Bone marrow (tissue), 2 donors: ENCODE measurements around the gene PRRT3.
"Not testable (repeated sequence)": the region's sequence is repeated elsewhere in the genome, so short reads cannot be mapped to it uniquely, and the experiment has no call there.

ENCODE experiments used
- DNase-seq, 2 donors: peaks; one replicate each; lab custom pipeline; 2025; lab: John Stamatoyannopoulos, UW

Gene PRRT3

DNA sequence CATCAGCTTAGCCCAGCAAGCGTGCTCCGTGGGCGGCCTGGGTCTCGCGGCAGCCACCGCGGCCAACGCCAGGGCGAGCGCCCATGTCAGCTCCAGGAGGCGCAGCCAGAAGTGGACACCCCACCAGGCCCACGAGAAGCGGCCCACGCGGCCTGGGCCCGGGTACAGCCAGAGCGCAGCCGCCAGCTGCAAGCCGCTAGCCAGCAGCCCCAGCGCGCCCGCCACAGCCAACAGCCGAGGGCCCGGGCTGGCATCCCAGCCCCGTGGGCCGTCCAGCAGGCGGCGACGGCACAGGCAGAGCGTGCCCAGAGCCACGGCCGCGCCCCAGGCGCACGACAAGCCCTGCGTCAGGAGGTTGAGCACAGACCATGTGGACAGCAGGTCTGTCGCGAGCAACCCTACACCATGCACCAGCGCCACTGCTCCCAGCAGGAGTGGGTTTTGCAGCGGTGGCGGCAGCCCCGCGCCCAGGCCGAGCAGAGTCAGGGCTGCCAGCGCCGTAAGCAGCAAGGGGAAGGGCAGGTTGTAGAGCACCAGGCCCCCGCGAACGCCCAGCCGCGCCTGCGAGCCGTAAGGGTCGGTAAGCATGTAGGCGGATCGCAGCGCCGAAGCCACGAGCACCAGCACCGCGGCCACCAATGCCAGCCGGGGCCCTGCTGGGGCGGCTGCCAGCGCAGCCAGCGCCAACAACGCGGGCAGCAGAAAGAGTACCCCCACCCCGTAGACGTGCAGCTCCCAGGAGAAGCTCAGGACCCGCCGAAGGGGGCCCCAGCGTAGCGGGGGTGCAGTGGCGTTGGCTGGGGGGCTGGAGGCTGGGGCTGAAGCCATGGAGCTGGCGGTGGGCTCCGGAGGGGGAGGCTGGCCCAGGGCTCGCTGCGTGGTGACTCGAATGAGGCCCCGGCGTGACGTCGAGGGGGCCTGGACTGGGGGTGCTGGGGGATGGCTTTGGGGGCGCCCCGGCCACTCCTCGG is 4.9 kb downstream of the PRRT3 start:
- no peak for DNase-seq

DNA sequence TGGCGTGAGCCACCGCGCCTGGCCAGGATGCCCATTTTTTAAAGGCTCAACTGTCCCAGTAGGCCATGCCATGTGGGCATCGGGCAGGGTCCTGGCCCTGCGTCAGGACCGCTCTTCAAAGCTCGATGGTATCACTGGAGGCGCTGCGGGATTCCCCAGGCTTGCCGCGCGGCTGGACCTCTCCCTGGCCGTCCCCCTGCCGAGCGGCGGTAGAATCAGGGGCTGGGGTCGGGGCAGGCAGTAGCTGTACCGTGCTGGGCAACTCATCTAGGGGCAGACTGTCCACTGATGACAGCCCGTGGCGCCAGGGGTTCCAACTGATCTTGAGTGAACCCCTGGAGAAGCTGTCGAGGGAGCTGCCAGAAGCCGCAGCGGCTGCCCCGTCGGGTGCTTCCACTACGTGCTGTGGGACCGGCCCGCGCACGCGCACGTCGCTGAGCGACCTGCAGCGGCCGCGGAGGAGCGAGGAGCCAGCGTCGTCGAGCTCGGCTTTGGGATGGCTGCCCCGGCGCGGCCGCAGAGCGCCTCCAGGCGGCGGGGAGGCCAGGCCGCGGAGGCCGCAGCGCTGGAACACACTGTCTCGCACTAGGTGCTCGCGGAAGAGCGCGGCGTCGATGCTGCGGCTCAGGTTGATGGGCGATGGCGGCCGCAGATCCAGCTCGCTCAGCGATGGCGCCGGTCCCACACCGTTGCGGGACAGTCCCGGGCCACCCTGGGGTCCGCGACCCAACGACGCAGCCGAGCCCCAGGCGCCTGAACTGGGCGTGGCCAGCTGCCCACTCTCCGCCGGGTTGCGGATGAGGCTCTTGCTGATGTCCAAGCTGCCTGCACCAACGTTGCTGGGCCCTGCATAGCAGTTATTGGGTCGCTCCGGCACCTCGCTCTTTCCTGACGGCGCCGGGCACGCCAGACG is 5.8 kb downstream of the PRRT3 start:
- peak in 1 of 2 donors; percentile 10 for DNase-seq

DNA sequence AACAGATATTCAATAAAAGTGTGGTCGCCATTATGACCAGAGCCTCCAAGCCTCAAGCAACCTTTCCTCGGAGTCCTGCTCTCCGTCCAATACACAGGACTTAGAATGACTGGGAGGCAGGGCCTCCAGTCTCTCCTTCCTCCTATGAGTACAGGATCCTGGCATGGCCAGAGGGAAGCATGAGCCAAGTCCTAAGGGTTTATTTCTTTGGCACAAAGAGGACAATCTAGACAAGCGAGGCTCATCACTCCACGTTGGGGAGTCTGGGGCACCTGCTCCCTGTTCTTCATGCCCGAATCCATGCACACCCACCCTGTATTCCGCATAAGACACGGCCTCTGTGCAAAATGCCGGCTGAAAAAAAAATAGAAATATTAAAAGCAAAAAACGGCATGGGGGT is 6.8 kb downstream of the PRRT3 start:
- no peak for DNase-seq

DNA sequence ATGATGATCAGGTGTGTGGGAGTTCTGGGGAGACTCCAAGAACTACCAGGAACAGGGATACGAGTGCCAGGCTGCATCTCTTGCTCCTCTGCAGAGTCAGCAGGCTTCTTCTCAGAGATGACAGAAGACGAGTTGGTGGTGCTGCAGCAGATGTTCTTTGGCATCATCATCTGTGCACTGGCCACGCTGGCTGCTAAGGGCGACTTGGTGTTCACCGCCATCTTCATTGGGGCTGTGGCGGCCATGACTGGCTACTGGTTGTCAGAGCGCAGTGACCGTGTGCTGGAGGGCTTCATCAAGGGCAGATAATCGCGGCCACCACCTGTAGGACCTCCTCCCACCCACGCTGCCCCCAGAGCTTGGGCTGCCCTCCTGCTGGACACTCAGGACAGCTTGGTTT is 7.9 kb downstream of the PRRT3 start:
- no peak for DNase-seq

- no peak for DNase-seq
These were observed 9.1 kb downstream of the PRRT3 start for GRCh38 chr3:9942934-9943690.

GRCh38 chr3:9942164-9942563 is 10.0 kb downstream of the PRRT3 start:
- DNase-seq, result no peak

DNA sequence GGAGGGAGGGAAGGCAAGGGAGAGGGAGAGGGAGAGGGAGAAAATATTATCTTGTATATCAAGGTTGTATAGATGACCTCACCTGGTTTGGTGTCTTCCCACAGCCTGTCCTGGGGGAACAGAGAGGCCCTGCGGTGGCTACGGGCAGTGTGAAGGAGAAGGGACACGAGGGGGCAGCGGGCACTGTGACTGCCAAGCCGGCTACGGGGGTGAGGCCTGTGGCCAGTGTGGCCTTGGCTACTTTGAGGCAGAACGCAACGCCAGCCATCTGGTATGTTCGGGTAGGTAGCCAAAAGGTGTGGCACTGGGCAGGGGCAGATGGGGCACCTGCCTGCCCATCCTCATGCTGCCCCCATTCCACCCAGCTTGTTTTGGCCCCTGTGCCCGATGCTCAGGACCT is 11.5 kb downstream of the PRRT3 start:
- no peak for DNase-seq

- DNase-seq, result not testable (repeated sequence)
These were observed 12.3 kb downstream of the PRRT3 start for GRCh38 chr3:9939906-9940305.

DNA sequence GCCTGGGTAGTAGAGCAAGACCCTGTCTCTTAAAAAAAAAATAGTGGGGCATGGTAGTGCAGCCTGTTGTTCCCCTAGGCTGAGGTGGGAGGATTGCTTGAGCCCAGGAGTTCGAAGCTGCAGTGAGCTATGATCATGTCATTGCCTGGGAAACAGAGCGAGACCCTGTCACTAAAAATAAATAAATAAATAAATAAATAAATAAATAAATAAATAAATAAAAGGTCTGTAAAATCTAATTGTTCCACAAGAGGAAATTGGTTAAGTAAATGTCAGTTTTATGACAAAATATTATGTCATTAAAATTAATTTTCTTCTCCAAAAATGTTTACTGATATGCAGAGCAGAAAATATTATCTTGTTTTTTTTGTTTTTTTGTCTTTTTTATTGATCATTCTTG is 13.2 kb downstream of the PRRT3 start:
- no peak for DNase-seq

- no peak for DNase-seq
These were observed 14.5 kb downstream of the PRRT3 start for GRCh38 chr3:9937486-9938238.

GRCh38 chr3:9935966-9936510 is 16.2 kb downstream of the PRRT3 start:
- DNase-seq, result no peak

GRCh38 chr3:9934993-9935392 is 17.2 kb downstream of the PRRT3 start:
- no peak for DNase-seq

DNA sequence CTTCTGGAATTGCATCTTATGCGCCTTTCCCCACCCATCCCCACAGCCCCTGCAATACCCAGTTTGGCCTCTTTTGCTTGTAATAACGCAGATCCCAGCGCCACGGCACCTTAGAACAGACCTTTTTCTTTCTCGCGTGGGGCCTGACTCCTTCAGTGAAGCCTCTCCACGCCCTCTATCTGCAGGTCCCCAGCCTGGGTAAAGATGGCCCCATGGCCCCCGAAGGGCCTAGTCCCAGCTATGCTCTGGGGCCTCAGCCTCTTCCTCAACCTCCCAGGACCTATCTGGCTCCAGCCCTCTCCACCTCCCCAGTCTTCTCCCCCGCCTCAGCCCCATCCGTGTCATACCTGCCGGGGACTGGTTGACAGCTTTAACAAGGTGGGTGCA is 18.0 kb downstream of the PRRT3 start:
- DNase-seq, result no peak

- DNase-seq, result peak; percentile 87 to 88
These were observed 18.5 kb downstream of the PRRT3 start, which contains the start of gene CRELD1 for GRCh38 chr3:9933561-9934234. CRELD1 (plus strand) TSS chr3:9933834; CDS start chr3:9934439, 605 bp downstream.

DNA sequence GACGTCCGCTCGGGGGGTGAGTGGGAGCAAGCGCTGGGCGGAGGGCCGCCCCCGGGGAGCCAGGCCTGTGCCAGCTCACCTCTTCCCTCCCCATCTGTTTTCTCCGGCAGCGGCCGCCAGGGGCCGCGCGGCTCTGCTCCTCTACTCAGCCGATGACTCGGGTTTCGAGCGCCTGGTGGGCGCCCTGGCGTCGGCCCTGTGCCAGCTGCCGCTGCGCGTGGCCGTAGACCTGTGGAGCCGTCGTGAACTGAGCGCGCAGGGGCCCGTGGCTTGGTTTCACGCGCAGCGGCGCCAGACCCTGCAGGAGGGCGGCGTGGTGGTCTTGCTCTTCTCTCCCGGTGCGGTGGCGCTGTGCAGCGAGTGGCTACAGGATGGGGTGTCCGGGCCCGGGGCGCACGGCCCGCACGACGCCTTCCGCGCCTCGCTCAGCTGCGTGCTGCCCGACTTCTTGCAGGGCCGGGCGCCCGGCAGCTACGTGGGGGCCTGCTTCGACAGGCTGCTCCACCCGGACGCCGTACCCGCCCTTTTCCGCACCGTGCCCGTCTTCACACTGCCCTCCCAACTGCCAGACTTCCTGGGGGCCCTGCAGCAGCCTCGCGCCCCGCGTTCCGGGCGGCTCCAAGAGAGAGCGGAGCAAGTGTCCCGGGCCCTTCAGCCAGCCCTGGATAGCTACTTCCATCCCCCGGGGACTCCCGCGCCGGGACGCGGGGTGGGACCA is 19.2 kb downstream of the PRRT3 start:
- peak; percentile 52 to 93 for DNase-seq

DNA sequence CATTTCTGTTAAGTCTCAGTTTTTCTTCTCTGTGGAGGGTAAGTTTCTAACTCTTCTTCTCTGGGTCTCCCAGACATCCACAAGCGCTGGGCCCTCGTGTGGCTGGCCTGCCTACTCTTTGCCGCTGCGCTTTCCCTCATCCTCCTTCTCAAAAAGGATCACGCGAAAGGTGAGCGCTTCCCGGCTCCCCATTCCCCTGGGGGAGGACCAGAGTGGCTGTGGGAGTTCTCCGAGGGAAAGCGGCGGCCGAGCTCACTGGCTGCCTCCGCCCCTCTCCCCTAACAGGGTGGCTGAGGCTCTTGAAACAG is 19.7 kb downstream of the PRRT3 start:
- DNase-seq, result no peak

DNA sequence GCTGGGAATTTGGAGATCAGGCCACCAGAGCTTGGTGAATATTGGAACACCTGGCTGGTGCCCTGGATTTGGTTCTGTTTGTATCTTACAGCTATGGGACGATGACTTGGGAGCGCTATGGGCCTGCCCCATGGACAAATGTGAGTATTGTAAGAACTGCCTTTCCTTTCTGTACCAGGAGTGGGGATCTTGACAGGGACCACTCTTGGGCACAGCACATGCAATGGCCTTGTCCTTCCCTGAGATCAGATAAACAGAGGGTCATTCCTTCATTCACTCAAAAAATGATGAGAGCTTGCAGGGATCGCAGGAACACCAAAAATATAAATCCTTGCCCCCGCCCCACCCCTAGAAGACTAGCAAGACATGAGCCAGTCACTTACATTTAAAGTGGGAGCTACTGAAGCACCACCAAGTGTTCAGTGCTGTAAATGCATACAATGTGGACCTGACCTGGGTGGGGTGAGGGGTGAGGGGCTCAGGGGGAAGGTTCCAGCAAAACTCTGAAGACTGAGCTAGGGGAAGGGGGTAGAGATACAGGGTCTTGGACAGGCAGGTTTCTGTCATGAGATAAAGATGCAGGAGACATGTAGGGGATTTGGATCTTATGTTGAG is 21.3 kb downstream of the PRRT3 start:
- DNase-seq, result no peak

- DNase-seq, result no peak
These were observed 24.1 kb downstream of the PRRT3 start for GRCh38 chr3:9928158-9928557.

- no peak for DNase-seq
These were observed 33.8 kb downstream of the PRRT3 start for GRCh38 chr3:9918261-9919038.
